HCT116 (cell line): ENCODE data around the gene GFI1B.

Source experiments
- CEBPB ChIP-seq: IDR thresholded peaks from 2 replicates; pipeline ENCODE4 v1.6.1; 2012; ENCODE audit warnings: low read depth
- CTCF ChIP-seq, 3 experiments: fragments of 200-600 bp in 1 of 3; sonication (generic) in 1 of 3; IDR thresholded peaks in 2 of 3; conservative IDR thresholded peaks in 1 of 3; 2 replicates each; pipeline ENCODE4 v1.5.1; 2012 to 2017; ENCODE audit warnings: low read depth in 2 of 3, low read length in 2 of 3, antibody characterized with exemption in 1 of 3, borderline replicate concordance in 1 of 3, control low read depth in 1 of 3, mild to moderate bottlenecking in 1 of 3, mixed read lengths in 1 of 3, mixed run types in 1 of 3, moderate library complexity in 1 of 3; ENCODE audit not compliant: insufficient read depth in 1 of 3
- POLR2A ChIP-seq: IDR thresholded peaks from 2 replicates; pipeline ENCODE4 v1.7.0; 2011; ENCODE audit warnings: borderline replicate concordance; ENCODE audit not compliant: insufficient read depth, insufficient read length; ENCODE audit errors: extremely low read depth

- TF ChIP-seq CTCF (IDR thresholded peaks at IDR 0.05 in 2 of 3, conservative IDR thresholded peaks at IDR 0.05 in 1 of 3; ENCODE audit: borderline replicate concordance in 1 of 3, insufficient read depth in 1 of 3, low read depth in 2 of 3, low read length in 2 of 3): no peak
- no peak for TF ChIP-seq CEBPB
- no peak for TF ChIP-seq POLR2A
These were observed 16.6 kb downstream of the GFI1B start for GRCh38 chr9:132995121-132995420.
